ENCODE results near the gene HS6ST3.
"Not testable (repeated sequence)": the region's sequence is repeated elsewhere in the genome, so short reads cannot be mapped to it uniquely, and the experiment has no call there.

HS6ST3 gene

DNA sequence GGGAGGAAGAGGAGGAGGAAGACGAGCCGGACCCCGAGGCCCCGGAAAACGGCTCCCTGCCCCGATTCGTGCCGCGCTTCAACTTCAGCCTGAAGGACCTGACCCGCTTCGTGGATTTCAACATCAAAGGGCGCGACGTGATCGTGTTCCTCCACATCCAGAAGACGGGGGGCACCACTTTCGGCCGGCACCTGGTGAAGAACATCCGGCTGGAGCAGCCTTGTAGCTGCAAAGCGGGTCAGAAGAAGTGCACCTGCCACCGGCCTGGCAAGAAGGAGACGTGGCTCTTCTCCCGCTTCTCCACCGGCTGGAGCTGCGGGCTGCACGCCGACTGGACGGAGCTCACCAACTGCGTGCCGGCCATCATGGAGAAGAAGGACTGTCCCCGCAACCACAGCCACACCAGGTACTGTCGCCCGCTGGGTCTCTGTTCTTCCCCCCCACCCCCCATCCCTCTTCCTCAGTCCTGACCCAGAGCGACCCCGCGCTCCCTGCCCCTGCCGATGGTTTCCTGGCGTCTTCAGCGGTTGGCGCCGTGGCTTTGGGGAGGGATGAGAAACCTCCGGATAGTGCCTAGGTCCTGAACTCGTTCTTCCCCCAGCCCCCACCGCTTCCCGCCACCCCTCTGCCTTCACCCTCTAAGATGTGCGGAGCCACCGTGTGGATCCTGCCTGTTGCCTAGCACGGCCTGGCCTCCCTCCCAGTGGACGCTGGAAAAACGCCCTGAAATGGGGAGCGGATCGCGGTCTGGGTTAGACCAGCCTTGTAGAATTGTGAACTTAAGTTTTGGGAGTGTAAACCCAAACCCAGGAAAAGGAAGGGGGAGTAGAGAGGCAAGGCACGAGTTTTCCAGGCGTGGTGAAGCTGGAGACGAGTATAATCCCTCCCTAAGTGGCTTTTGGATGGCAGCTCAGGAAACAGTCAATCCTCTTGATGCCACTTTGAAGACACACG is 1.5 kb downstream of the HS6ST3 start:
- DNase-seq (ENCODE audit: low spot score), result no peak

DNA sequence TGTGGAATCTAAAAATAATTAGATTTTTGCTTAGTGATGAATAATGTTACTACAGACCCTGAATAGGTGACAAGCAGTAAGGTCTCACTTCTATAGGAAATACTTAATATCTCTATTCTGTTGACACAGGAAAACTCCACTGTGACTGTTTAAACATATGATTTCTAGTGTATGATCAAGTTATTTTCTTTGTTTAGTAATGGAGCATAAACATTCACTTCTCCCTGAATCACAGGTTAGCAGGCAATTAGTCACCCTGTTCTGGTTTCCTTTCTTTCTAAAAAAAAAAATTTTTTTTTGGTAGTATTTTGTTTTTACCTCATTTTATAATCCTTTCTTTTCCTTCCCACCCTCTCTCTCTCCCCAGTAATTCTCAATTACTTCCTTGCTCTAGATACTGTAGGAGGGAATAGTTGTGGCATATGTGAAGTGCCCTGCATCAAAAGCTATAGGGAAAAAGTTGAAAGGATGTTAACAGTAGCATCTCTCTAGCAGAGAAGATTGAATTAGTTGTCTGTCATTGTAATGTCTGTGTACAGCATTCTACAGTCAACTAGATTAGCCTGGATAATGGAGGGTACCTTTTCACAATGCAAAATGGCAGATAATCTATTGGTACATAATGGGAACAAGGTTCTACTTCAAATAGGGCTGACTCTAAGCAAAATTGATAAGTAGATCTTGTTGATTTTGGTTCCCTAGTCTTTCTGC is 3.5 kb downstream of the HS6ST3 start:
- DNase-seq (ENCODE audit: low spot score), result no peak

DNA sequence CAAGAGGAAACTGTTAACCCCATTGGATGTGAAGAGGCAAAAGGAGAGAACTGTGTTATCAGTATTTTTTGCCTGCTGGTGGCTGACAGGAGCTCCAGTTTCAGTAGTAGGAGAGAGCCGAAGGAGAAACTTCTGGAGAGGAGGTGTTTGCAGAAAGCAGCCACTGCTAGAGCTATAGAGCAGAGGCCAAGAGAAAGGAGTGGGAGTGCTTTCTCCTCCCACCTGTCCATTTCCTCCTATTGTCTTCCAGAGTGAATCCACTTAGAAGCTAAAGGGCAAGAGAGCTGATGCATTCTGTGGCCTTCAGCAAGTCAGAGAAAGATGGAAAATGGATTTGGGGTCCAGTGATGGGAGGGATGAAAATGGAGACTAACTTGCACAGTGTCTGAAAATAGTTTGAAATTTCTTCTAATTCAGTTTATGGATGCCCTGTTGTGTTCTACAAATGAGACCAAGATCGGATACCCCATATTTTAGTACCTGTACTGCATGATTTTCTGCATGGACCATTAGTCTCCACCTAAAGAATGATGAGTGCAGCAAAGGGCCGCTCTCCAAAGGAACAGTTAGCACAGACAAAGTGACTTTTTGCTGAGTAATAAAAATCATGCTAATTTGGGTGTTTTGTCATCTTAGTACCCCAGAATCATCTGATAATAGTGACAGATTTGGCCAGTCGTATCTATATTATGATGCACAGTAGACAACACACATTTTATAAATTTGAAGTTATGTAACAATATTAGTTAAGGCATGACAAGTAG is 10.7 kb downstream of the HS6ST3 start:
- DNase-seq (ENCODE audit: low spot score), result no peak

DNA sequence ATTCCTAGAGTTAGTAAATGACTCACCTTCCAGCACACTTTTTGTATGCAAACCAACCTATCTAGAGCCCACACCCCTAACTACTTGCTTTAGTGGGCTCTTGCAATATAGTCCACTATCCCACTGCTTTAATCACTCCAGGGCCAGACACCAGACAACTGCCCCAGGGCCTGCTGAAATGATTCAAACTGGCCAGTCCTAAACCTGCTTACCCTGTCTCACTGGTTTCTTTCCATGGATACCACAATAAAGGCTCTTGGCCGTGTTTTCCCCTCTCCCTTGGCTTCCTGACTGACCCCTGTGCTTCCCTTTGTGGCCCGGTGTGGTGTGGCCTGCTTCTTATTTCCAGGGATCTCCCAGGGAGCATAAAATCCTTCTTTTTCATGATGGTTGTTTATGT is 14.6 kb downstream of the HS6ST3 start:
- no peak for DNase-seq (ENCODE audit: low spot score)

DNA sequence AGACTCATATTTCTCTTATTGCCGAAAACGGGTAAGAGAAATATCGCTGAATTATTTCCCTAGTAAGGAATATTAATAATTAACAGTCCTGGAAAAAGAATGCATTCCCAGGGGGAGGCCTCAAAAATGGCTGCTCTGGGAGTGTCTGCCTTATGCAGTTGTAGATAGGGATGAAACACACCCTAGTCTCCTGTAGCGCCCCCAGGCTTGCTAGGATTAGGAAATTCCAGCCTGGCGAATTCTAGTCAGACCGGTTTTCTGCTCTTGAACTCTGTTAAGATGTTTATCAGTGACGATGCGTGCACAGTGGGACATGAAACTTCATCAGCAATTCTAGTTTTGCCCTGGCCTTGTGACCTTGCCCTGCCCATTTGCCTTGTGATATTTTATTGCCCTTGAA is 18.2 kb downstream of the HS6ST3 start:
- not testable (repeated sequence) for DNase-seq (ENCODE audit: low spot score)

DNA sequence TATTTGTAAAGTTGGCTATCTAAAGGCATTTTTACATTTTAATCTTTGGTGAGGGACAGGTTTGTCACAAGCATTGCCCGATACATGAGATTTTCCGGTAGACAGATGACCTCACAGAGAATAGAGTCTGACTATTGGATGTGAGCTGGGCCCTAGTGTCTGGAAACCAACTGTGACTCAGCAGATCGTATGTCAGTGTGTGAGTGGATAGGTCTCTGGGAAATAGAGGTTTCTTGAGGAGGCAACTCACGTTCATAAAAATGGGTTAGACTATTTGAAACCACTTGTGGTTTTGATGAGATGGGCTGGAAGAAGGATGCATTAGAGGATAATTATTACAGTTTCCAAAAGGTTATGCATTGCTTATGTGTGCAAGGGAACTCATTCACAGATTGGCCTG is 19.2 kb downstream of the HS6ST3 start:
- no peak for DNase-seq (ENCODE audit: low spot score)

DNA sequence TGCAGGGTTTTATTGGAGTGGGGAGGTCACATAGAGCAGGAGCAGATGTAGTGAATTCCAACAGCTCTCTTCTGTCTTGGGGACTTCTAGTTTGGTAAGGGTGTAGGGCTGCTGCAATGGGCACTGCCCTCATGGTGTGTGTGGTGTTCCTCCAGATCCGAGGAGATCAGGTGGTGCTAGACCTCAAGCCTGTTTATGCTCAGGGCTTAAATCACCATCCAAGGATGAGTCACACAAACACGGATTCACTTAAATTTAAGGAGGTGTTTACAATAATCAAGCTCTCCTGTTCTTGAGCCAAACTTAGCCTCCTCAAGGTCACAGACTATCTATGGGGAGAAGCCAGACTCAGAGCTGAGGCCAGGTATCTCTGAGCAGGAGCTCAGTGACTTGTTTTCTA is 23.0 kb downstream of the HS6ST3 start:
- DNase-seq (ENCODE audit: low spot score), result no peak

DNA sequence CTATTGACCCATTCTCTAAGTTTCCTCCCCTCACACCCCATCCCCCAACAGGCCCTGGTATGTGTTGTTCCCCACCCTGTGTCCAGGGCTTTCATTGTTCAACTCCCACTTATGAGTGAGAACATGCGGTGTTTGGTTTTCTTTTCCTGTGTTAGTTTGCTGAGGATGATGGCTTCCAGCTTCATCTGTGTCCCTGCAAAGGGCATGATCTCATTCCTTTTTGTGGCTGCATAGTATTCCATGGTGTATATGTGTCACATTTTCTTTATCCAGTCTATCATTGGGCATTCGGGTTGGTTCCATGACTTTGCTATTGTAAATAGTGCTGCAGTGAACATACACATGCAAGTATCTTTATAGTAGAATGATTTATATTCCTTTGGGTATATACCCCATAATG is 25.5 kb downstream of the HS6ST3 start:
- not testable (repeated sequence) for DNase-seq (ENCODE audit: low spot score)

DNA sequence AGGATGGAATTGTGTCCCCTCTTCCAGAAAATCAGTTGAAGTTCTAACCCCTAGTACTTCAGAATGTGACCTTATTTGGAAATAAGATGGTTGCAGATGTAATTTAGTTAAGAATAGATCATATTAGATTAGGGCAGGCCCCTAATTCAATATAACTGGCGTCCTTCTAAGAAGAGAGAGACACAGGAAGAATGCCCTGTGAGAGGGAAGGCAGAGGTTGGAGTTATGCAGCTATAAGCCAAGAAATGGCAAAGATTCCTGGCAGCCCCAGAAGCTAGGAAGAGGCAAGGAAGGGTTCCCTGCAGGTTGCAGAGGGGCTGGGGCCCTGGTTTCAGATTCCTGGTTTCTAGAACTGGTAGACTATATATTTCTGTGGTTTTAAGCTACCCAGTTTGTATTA is 30.0 kb downstream of the HS6ST3 start:
- no peak for DNase-seq (ENCODE audit: low spot score)

DNA sequence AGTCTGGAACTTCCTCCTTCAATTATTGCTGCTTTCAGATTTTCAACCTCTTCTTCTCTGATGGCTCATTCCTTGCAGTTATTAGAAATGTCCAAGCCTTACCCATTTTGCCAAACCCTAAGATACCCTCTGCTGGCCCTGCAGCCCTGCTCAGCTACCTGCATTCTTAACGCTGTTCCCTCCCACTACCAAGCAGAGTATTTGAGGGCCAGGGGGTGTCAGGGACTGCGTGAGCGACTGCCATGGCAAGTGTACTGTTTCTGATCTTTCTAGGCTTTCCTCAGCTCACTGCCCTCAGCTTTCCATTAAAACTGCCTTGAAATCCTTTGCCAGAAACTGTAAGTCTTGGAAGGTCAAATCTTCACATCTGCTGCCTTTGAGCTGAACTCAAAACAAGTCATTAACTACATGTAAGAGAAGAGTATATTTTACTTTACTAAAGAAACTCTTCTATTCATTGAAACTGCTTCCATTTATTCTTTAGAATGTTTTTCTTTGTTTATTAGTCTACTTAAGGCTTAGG is 41.0 kb downstream of the HS6ST3 start:
- no peak for DNase-seq (ENCODE audit: low spot score)

DNA sequence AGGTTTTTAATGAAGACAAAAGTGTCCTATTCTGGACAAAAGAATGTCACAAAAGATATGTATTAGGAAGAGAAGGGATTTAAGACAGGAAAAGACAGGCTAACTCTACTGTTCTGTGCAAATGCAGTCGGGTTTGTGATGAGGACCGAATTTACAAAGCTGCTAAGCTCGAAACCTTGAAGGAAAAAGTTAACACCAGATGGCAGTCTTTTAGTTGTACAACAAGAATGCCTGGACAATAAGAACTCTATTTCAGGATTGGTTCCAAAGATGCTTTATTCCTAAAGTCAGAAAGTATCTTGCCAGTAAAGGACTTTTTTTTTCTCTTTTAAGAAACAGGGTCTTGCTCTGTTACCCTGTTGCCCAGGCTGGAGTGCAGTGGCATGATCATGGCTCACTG is 51.1 kb downstream of the HS6ST3 start:
- no peak for DNase-seq (ENCODE audit: low spot score)

DNA sequence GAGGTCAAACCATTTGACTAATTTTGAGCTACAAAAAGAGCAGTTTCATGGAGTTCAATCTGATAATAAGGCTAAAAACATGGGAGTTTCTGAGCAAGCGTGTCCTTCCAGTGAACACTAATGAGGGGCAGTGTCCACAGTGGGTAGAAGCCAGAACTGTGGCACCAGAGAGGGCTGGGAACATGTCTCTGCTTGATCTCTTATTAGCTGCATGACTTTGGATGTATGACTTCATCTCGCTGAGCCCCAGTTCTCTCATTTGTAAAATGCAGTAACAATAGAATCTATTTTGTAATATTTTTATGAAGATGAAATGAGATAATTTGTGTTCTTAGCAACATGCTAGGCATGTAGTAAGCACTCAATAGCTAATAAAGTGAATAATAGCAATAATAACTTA is 69.8 kb downstream of the HS6ST3 start:
- no peak for DNase-seq (ENCODE audit: low spot score)

DNA sequence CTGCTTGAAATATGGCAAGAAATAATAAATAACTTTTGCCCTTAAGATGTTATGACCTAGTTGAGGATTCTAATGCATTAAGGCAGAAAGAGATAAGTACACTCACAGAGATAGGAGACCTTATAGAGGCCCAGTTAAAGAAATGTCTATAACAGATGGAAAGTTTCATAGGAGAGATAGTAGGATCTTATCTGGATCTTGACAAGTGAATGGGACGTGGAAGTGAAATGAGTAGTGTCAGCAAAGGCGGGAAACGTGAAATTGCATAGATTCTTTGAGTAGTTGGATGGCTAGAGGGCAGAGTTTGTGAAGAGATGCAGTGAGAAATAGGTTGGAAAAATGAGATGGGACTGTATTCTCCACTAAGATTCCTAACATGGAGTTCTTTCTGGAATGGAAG is 71.2 kb downstream of the HS6ST3 start:
- no peak for DNase-seq (ENCODE audit: low spot score)

DNA sequence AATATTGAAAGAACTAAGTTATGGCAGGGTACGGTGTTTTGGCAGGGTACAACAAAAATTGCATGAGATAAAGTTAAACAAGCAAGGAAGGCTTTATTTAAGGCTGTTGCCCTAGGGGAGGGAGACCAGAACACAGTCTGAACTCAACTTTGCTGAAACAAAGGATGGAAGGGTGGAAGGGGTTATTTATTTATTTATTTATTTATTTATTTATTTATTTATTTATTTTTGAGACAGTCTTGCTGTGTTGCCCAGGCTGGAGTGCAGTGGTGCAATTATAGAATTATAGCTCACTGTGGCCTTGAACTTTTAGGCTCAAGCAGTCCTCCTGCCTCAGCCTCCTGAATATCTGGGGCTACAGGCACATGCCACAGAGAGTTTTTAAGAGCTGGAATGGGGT is 75.9 kb downstream of the HS6ST3 start:
- no peak for DNase-seq (ENCODE audit: low spot score)

DNA sequence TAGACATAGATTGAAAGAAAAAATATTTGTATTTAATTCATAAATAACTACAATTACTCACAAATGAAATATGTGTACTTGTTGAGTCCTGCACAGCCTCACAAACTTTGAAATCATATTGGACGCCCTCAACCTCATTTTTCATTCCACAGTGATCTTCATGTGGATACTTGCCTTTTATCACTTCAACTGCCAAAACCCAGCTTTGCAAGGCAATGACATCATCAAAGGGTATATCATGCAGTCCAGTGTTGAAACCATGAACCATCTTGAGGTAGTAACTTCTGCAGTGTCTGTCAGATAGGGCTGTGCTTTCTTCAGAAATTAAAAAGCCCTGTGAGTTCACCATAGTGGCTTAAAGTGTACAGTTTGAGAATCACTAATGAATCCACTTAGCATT is 82.2 kb downstream of the HS6ST3 start:
- no peak for DNase-seq (ENCODE audit: low spot score)

DNA sequence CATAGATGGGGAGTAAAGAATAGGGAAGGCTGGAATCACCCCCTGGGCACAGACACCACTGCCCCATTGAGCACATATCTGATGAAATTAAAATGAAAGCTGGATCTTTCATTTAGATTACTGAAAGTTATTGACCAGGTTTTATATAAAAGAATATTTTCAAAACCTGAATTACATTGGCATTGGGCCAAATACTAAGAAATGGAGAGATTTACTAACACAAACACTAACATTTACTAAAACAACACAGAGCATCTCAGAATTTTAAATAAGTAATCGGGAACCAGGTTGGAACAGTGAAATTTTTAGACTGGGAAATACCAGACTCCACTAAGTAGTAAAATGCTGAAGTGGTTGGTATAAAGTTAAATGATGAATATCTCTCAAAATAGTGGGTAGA is 88.9 kb downstream of the HS6ST3 start:
- no peak for DNase-seq (ENCODE audit: low spot score)

DNA sequence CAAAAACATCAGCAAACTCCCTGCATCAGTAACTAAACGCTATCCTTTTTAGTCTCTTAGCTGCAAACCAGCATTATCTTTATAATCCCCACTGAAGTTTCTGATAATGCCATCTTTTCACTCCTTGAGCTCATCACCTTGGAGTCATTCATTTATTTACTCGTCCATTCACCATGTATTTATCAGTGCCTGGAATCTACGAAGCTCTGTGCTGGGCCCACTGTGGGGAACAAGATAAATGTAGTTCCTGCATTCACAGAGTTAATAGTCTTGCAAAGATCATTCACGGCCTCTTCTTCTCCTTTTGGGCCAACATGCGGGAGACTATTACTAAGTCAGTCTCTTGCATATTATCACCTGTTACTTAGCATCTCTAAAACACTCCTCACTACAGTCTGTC is 89.4 kb downstream of the HS6ST3 start:
- DNase-seq (ENCODE audit: low spot score), result no peak

DNA sequence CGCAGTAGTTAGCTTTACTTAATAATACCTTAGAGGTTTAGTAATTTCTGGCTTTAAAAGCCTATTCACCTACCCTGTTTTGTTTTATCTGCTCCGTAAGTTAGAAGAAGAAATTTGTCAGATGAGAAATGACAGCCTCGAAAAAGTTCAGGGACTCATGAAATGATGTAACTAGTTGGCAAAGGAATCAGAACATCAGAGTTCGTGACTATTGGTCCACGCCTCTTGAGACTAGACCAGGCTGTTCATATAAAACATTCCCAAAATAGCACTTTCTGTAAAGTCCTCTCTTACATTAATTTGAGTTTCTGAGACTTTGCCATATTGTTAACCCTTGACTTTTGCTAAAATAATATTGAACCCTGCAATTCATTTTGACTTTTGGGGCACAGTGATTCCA is 92.0 kb downstream of the HS6ST3 start:
- DNase-seq (ENCODE audit: low spot score), result no peak

DNA sequence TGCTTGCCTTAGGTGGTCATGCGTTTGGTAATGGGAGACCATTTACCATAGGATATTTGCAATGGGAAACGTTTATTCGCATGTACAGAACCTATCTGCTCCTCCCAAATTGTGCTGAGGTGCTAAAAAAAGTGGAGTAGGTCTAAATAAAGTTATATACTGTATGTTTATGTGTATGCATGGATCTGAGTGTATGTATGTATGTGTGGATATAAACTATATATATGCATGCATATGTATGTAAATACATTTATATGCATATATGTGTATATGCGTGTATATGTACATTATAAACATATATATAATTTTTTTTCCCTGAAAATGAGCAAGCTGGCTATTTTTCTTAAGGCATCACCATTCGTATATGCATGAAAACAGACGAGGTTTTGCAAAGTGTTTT is 95.9 kb downstream of the HS6ST3 start:
- no peak for DNase-seq (ENCODE audit: low spot score)

DNA sequence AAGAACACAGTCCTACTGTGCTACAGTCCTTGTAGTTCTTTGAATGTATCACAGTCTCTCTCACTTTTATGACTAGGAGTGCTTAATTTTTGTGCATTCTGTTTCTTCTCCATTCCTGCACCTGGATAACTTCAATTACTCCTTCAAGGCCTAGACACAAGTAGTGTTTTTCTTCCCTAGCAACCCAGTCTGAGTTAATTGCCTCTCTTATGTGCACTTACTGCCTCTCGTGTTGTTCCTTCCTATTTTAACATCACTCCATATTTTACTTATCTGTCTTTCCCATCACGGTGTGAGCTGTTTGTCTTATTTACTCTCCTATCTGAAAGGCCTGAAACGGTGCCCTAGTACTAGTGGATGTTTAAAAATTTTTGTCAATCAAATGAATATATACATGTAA is 101.5 kb downstream of the HS6ST3 start:
- no peak for DNase-seq (ENCODE audit: low spot score)

DNA sequence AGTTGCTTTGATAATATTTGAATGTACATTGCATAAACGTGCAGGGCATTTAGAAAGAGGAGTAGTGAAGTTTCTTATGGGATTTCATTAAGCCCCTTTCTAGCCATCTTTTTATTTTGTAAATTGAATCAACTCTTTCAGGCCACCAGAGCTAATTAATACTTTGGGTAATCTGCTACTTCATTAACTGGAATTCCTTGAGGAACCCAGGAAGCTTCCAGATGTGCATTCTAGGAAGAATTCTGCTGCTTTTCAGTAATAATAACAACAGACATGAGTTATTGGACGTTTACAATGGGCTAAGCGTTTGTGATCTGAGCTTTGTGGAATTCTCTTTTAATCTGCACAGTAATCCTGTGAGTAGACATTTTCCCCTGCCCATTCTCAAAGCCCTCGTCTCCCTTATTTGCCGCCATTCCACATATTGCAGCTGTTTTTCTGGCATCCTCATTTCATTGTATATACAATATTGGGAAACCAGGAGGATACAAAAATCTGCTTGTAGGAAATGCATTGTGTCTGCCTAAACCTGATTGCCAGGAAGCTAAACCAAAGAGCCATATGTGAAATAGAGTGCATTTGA is 103.9 kb downstream of the HS6ST3 start:
- DNase-seq (ENCODE audit: low spot score), result no peak

DNA sequence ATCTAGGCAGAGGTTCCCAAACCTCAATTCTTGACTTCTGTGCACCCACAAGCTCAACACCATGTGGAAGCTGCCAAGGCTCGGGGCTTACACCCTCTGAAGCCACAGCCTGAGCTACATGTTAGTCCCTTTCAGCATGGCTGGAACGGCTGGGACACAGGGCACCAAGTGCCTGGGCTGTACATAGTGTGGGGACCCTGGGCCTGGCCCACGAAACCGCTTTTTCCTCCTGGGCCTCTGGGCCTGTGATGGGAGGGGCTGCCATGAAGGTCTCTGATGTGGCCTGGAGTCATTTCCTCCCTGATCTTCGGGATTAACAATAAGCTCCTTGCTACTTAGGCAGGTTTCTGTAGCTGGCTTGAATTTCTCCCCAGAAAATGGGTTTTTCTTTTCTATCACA is 108.1 kb downstream of the HS6ST3 start:
- no peak for DNase-seq (ENCODE audit: low spot score)
